ENCODE results near the gene ACO1.
"Not testable (repeated sequence)": the region's sequence is repeated elsewhere in the genome, so short reads cannot be mapped to it uniquely, and the experiment has no call there.

Gene ACO1

GRCh38 chr9:32384364-32385151, at the start of gene ACO1:
Gene ACO1 (plus strand): TSS chr9:32384643. CDS start chr9:32405507, 20,864 bp downstream.
- peak; percentile 94 for DNase-seq

DNA sequence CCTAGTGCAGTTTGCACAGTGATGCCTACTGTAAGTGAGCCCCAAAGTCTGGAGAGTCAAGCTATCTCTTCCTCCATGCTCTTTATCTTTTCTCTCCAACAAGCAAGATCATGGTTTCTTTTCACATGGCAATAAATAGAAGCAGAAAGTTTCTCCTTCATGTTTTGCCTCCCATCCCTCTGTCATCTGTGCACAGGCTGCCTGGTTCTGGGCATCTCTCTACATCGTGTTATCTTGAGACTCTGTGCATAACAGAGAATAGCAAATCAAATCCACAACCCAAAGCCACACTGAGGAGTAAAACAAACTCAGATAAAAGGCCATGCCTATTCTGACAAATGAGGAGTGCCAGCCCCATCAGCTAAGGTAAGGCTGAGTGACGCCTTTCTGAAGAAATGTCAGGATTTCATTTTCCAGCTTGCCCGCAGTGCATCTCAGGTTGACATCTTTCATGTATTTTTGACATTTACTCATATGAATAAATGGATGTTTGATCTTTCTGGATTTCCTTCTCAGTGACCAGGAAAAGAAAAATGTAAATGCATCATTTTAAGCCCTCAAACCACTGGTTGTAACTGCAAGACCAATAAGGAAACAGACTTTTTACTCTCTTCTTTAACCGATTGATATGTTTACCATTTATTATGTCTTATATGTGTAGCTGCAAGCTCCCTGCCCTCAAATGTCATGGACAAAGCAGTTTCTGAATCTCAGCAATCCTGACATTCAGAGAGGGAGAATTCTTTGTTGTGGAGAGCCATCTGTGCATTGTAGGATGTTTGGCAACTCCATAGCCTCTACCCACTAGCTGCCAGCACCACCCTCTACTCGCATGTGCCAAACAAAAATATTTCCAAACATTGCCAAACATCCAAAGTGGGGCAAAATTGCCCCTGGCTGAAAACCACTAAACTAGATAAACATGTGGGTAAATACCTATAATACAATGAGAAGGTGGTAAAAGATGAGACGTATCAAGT, 49.2 kb upstream of the ACO1 start:
- DNase-seq = no peak

GRCh38 chr9:32339424-32339823, 45.0 kb upstream of the ACO1 start:
- no peak for DNase-seq

GRCh38 chr9:32340361-32340760, 44.1 kb upstream of the ACO1 start:
- no peak for DNase-seq

- DNase-seq = no peak
These were observed 39.8 kb upstream of the ACO1 start for GRCh38 chr9:32344551-32345182.

DNA sequence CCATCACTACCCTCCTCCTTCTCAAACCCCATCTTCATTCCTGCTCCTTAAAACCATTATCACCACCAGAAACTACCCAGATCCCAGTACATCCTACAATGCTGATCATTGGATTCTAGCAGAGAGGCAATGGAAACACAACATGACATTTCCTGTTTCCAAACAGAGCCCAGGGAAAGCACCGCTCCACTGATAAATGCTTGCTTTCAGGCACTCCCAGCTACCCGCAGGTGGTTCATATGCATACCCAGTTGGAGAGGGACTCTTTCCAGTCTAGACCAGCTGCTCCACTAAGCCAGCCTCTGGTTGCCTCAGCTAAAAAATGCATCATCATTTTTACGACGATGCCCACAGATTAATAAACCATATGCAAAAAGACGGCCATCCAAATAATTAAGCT, 39.2 kb upstream of the ACO1 start:
- no peak for DNase-seq

GRCh38 chr9:32347571-32347970, 36.9 kb upstream of the ACO1 start:
- DNase-seq = no peak

- no peak for DNase-seq
These were observed 36.2 kb upstream of the ACO1 start for GRCh38 chr9:32348106-32348695.

- DNase-seq = no peak
These were observed 35.4 kb upstream of the ACO1 start for GRCh38 chr9:32349013-32349412.

DNA sequence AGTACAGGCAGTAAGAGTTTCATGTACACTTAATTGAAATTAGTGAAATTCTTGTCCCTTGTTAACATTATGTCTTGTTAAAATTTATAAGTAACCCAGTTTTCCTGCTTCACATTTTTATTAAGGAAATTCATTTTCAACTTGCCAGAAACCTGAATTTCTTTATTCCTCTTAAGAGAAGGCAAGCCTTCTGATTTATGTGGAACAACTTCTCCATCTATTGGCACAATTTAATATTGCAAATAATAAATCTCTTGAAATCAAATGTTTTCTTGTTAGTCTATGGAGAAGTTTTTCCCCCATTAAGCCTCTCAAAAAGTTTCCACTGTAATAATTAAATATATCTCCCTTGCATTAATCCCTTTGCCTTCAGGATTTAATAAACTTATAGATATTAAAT, 33.8 kb upstream of the ACO1 start:
- no peak for DNase-seq

GRCh38 chr9:32351845-32352244, 32.6 kb upstream of the ACO1 start:
- no peak for DNase-seq

GRCh38 chr9:32353476-32353875, 31.0 kb upstream of the ACO1 start:
- DNase-seq = not testable (repeated sequence)

GRCh38 chr9:32359452-32359851, 25.0 kb upstream of the ACO1 start:
- no peak for DNase-seq

DNA sequence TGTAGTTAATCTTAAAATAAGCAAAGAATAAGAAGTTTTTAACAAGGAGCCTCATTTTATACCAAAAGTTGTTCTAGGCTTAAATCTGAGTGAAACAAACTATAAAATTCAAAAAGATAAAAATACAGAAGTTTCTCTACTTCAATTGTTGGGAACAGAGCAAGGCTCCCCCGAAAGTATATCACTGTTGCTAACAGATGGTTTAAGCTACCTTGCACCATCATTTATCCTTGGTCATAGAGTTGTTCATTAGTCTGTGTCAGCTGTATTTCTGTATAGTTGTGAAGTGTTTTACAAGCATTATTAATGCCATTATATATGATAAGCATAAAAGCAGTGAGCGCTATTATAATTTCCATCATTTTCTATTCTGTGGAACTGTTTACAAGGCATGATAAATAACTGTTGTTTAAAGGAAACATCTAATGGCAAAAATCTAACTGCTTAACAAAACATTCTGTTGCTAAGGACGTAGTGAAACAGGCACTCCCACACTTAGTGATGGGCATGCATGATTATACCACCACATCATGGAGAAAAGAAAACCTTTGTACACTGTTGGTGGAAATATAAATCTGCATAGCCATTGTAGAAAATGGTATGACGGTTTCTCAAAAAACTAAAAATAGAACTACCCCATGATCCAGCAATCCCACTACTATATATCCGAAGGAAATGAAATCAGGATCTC, 23.3 kb upstream of the ACO1 start:
- no peak for DNase-seq

DNA sequence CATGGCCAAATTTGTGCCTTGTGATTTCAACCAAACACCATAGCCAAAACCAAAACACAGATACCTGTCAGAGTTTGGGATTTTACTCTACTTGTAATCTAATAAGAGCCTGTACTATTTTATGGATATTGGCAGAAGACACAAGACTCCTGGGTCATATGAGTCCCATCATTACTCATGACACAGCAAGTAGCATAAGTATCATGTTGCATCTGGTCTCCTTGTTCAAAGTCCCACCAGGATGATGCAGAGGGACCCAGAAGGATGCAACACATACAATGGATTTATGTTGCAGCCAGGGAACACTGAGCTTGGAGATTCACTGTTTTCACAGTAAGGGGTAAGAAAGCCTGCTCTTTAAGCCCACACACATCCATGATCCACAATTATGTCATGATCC, 13.2 kb upstream of the ACO1 start:
- no peak for DNase-seq

DNA sequence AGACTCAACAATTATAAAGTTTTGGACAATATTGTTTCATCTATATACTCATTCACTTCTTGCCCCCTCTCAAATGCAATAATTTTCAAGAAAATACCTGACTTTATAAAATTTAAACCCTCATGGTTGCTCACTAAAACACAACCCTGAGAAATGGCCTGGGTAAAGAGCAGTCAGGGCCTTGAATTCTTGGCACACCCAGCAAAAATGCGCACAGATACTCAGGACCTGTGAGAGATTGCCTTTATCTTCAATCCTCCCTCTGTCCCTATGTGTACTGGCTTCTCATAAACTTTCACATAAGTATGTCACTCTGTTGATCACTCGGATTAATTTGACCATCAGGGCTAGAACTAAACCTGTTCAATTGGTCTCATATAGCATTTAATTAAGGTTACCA, 12.8 kb upstream of the ACO1 start:
- no peak for DNase-seq

DNA sequence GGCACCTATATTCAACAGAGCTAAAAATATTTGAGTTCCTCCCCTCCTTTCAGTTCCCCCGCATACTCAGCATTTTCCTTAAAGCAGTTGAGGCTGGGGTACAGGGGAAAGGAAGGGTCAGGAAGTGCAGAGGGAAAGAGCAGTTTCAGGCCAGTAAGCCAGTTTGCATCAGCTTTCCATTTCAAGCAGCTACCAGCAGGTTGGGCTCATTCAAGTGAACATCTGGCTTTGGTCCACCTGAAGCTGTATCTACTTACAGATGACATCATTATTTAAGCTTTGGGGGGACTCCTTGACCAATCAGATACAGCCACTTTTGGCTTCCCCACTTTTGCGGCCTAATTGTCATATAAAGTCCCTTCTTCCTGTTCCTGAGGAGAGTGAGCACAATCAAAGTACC, 8.2 kb upstream of the ACO1 start:
- DNase-seq = no peak

- DNase-seq = peak; percentile 55
These were observed 5.9 kb upstream of the ACO1 start for GRCh38 chr9:32378496-32378895.

GRCh38 chr9:32378993-32379729, 5.3 kb upstream of the ACO1 start:
- DNase-seq = peak; percentile 67

DNA sequence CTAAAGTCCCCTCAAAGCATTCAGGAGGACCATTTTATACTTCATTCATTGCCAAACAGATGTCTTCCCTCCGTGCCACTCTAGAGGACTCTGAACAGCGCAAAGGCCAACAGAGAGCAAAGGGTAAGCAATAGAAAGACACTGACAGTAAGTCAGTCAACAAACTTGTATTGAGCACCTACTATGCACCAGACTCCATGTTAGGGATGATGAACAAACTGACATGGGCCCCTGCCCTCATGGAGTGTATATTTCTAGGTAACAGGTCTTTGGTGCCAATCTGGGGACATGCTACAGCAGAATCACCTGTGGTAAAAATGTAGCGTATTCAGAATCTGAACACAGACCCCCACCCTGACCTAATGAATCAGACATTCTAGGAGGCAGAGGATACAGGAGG, 3.5 kb upstream of the ACO1 start:
- DNase-seq = no peak

DNA sequence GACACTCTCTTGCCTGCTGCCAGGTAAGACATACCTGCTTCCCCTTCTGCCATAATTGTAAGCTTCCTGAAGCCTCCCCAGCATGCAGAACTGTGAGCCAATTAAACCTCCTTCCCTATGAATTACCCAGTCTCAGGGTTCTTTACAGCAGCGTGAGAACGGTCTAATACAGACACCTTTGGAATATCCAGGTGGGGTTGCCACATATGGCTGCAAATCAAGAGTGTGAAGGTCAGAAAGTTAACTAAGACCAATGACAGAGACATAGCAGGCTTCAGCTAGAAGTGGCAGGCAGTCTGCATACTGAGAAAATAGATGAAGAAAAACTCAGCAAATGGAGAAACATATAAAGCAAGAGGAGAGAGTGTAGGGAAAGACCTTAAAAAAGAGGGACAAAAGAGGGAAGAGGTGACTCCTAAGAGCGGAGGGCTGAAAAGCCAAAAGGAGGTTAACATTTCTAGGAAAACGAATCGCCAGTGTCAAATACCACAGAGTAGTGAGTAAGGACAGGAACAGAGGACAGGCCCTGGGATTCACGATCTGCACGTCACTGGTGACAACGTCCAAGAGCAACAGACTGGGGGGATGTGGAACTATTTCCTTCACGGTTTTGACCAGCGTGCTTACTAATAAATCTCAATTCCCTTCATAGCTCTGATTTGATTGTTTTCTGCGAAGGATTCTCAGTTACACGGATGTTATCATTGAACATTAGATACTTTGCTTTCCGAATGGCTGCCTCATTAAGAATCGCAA, 1.7 kb upstream of the ACO1 start:
- DNase-seq = no peak
